Activated CD4-positive, alpha-beta T cell treated with anti-CD3 and anti-CD28 coated beads for 36 hours (primary cell): ENCODE results near the gene ANP32B. TPM values are rescaled to one million over a fixed set of nuclear protein-coding genes. Genes with fewer than 3 reads are reported as not detected.
"Not testable (repeated sequence)": the region's sequence is repeated elsewhere in the genome, so short reads cannot be mapped to it uniquely, and the experiment has no call there.

Source experiments
- ATAC-seq: fragments of 200-7000 bp; cut with Tn5 transposase; one replicate; pipeline ENCODE4 v1.10.0; 2021; ENCODE audit warnings: mild to moderate bottlenecking, moderate library complexity
- CTCF ChIA-PET: fragments of 350-600 bp; sonication (Branson Sonifier 250); formaldehyde crosslinking; loops from one replicate; lab custom pipeline; 2021; ENCODE audit warnings: antibody characterized with exemption; lab: Charles Lee
- POLR2A ChIA-PET: fragments of 350-600 bp; sonication (Branson Sonifier 250); formaldehyde crosslinking; loops from one replicate; lab custom pipeline; 2021; ENCODE audit warnings: antibody characterized with exemption, inconsistent platforms; lab: Charles Lee
- DNase-seq: peaks from one replicate; pipeline ENCODE4 v3.0.0-alpha.2; 2020
- H3K27ac Mint-ChIP-seq: one replicate; pipeline ENCODE4 v1.8.0; 2021; ENCODE audit warnings: mixed read lengths
- H3K27me3 Mint-ChIP-seq: one replicate; pipeline ENCODE4 v1.8.0; 2021; ENCODE audit warnings: mixed read lengths
- H3K36me3 Mint-ChIP-seq: one replicate; pipeline ENCODE4 v1.8.0; 2021; ENCODE audit warnings: low read depth, mixed read lengths
- H3K4me1 Mint-ChIP-seq: one replicate; pipeline ENCODE4 v1.8.0; 2021; ENCODE audit warnings: mixed read lengths
- H3K4me3 Mint-ChIP-seq: one replicate; pipeline ENCODE4 v1.8.0; 2021; ENCODE audit warnings: mild to moderate bottlenecking, moderate library complexity, mixed read lengths
- H3K9me3 Mint-ChIP-seq: one replicate; pipeline ENCODE4 v1.8.0; 2021; ENCODE audit warnings: low read depth, mixed read lengths
- intact Hi-C, 2 experiments: fragments of 100-400 bp; cut with DNase I in 1 of 2; cut with micrococcal nuclease in 1 of 2; formaldehyde crosslinking; loops; one replicate each; pipeline versions ENCODE4 v1.14.2 to v1.15.1; 2022 to 2024; cut with DNase I, micrococcal nuclease
- total RNA-seq, 2 experiments: library from RNA; stranded (reverse); gene quantifications; one replicate each; pipeline ENCODE4 v1.2.3, GENCODE V29; 2021

ANP32B gene
- total RNA-seq, 2 experiments from 2014 or later: 367 to 440 TPM

DNA sequence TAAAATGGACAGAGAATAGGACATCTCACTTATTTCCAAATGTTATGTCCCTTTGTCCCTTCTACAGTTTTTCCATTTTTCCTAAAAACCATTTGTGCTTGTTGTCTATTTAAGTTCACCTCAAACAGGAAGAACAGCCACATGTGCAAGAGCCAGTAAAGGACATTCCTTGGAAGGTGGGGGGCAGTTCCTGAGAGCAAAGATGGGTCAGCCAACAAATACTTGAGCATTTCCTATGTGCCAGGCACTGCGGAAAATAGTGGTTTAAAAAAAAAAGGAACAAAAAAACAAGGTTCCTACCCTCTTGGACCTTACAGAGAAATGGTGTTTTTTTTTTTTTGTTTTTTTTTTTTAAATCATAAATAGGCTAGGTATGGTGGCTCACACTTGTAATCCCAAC, 26.8 kb downstream of the ANP32B start:
- DNase-seq: no peak
- H3K4me3 Mint-ChIP-seq: no peak overlapping the region
- H3K4me1 Mint-ChIP-seq: peaks cover 35% of the 10 kb centered on the region
- peaks cover 76% of the 10 kb centered on the region for H3K36me3 Mint-ChIP-seq
- peak overlapping the region; percentile 45 for H3K27ac Mint-ChIP-seq
- intact Hi-C loops: no loop called here
- H3K27me3 Mint-ChIP-seq: no peaks in the 10 kb centered on the region
- ATAC-seq: no peak
- no peaks in the 10 kb centered on the region for H3K9me3 Mint-ChIP-seq
- CTCF ChIA-PET: interaction anchor here (1.1 kb wide), 1 partner anchor 24 kb away, joined by 4 read pairs; no protein-coding TSS in a partner anchor
- POLR2A ChIA-PET: interaction anchor here (0.6 to 0.7 kb wide), 2 partner anchors 88 to 100 kb away, joined by 4 read pairs; partner anchors contain the start of gene TRMO

DNA sequence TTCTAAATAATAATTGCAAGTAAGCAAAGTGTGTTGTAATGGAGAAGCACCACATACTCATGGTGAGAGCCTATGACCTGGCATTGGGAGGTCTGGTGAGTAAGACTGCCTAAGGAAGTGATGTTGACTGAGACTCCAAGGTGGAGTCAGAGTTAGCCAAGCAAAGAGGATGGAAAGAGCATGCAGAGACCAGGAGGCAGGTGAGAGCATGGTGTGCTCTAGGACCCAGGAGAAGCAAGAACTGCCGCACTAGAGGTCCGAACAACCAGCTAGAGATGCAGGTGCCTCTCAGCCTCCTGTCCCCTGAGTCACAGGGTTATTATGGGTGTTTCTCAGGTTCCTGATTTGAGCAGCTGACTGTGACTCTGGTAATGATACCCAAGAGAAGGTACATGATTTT, 27.3 kb downstream of the ANP32B start:
- intact Hi-C loops: no loop called here
- DNase-seq (peak; percentile 47), ATAC-seq (peak; percentile 76)
- Mint-ChIP-seq H3K9me3 (no peaks in the 10 kb centered on the region), H3K36me3 (peaks cover 77% of the 10 kb centered on the region), H3K27me3 (no peaks in the 10 kb centered on the region), H3K4me1 (peaks cover 34% of the 10 kb centered on the region), H3K27ac (peak overlapping the region; percentile 40), H3K4me3 (no peak overlapping the region)
- POLR2A ChIA-PET: interaction anchor here (0.5 to 0.7 kb wide), 4 partner anchors 11 to 101 kb away, joined by 3 to 4 read pairs (median 4); partner anchors contain the start of gene TRMO
- CTCF ChIA-PET: interaction anchor here (0.9 to 1.1 kb wide), 4 partner anchors 9 to 120 kb away, joined by 3 to 4 read pairs (median 4); no protein-coding TSS in a partner anchor

DNA sequence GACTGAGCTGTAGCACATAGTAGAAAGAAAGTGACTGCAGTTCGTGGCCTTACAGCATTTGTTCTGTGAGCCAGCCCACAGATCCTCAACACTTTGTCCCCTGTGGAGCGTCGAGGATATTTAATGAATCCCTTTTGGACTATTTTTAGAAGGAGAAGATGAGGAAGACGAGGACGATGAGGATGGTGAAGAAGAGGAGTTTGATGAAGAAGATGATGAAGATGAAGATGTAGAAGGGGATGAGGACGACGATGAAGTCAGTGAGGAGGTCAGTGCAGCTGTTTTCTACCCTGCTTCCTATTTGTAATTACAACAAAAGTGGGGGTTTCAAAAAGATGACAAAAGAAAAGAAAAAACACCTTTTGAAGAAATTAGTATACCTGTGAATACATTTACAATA, 28.0 kb downstream of the ANP32B start:
- intact Hi-C loops: no loop called here
- CTCF ChIA-PET: interaction anchor here (0.9 to 1.1 kb wide), 4 partner anchors 8 to 121 kb away, joined by 3 to 4 read pairs (median 4); no protein-coding TSS in a partner anchor
- Mint-ChIP-seq H3K4me3 (no peak overlapping the region), H3K27me3 (no peaks in the 10 kb centered on the region), H3K27ac (peak overlapping the region; percentile 45), H3K4me1 (peaks cover 28% of the 10 kb centered on the region), H3K9me3 (no peaks in the 10 kb centered on the region), H3K36me3 (peaks cover 75% of the 10 kb centered on the region)
- ATAC-seq (no peak), DNase-seq (no peak)
- POLR2A ChIA-PET: interaction anchor here (0.5 to 0.7 kb wide), 2 partner anchors 10 to 48 kb away, joined by 3 to 4 read pairs; no protein-coding TSS in a partner anchor

DNA sequence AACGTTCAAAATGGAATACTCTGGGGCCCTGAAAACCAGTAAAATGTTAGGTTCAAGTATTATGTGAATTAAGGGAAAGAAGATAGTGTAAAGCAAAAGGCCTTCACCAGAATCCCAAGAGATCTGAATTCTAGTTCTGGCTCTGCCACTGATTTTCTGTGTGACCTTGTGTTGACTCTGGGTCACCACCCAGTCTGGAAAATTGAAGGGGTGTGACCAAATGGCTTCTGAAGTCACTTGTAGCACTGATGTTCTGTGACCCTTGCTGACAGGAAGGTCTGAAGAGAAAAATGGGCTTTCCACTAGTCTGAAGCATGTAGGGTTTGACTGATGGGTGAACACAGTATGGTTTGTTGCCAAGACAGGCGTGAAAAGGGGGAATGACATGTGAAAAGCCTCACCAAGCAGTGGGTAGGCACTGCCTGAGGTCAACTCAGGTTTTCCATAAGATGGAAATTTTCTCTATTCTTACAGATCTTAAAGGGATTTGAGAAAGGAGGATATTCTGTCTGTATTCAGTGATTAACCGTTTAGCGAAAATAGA, 33.1 kb downstream of the ANP32B start:
- CTCF ChIA-PET: interaction anchor here (0.7 to 1.5 kb wide), 5 partner anchors 9 to 93 kb away, joined by 3 to 4 read pairs (median 3); no protein-coding TSS in a partner anchor
- Mint-ChIP-seq H3K27ac (peak overlapping the region; percentile 48), H3K4me1 (no peaks in the 10 kb centered on the region), H3K9me3 (no peaks in the 10 kb centered on the region), H3K27me3 (no peaks in the 10 kb centered on the region), H3K36me3 (peaks cover 56% of the 10 kb centered on the region), H3K4me3 (no peak overlapping the region)
- intact Hi-C loops: no loop called here
- ATAC-seq (no peak), DNase-seq (no peak)
- POLR2A ChIA-PET: no interaction called here

DNA sequence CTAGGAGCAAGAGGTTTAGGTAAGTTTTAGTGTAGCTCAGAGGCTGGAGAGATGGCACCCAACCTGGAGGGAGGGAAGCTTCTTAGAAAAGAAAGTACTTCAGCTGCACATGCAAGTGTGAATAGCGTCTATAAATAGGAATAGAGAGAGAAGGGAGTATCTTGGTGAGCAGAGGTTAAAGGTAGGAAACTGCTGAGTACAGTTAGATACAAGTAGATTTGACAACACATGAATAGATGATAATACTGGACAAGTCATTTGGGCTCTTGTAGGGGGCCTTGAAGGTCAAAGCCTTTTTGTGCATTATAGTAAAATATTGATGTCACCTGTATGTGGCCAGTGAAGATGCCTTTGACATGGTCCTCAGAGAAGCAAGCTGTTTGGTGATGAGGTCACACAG, 34.2 kb downstream of the ANP32B start:
- intact Hi-C loops: no loop called here
- ATAC-seq (no peak), DNase-seq (no peak)
- H3K4me1 Mint-ChIP-seq: no peaks in the 10 kb centered on the region
- ChIA-PET CTCF (interaction anchor here (0.7 to 1.4 kb wide), 7 partner anchors 10 to 126 kb away, joined by 3 to 5 read pairs (median 3); no protein-coding TSS in a partner anchor), POLR2A (interaction anchor here (0.9 kb wide), 1 partner anchor 13 kb away, joined by 5 read pairs; no protein-coding TSS in a partner anchor)
- no peaks in the 10 kb centered on the region for H3K27me3 Mint-ChIP-seq
- peaks cover 53% of the 10 kb centered on the region for H3K36me3 Mint-ChIP-seq
- H3K4me3 Mint-ChIP-seq: no peak overlapping the region
- H3K9me3 Mint-ChIP-seq: no peaks in the 10 kb centered on the region
- H3K27ac Mint-ChIP-seq: no peak overlapping the region

DNA sequence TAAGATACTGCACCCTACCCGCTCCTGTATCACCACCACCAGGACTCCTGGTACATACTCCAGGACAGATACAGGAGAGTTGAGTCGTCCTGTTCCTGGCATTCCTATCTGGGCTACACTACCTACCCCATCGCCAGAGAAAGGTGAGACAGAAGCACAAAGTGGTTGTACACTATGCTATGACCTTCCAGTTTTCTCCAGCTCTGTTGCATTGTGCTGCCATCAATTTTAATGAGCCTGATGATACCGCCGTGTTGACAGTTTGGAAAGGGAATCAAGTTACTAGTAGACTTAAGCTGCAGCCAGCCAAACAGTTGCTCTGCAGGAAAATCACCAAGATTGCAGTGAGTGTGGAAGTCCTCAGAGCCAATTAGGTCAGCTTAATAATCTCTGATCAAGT, 35.2 kb downstream of the ANP32B start:
- DNase-seq: no peak
- H3K36me3 Mint-ChIP-seq: peaks cover 45% of the 10 kb centered on the region
- no peaks in the 10 kb centered on the region for H3K4me1 Mint-ChIP-seq
- intact Hi-C loops: no loop called here
- ATAC-seq: no peak
- CTCF ChIA-PET: interaction anchor here (1.1 to 1.4 kb wide), 2 partner anchors 16 to 19 kb away, joined by 3 to 5 read pairs; no protein-coding TSS in a partner anchor
- H3K27me3 Mint-ChIP-seq: no peaks in the 10 kb centered on the region
- H3K9me3 Mint-ChIP-seq: no peaks in the 10 kb centered on the region
- POLR2A ChIA-PET: no interaction called here
- peak overlapping the region; percentile 34 for H3K27ac Mint-ChIP-seq
- H3K4me3 Mint-ChIP-seq: no peak overlapping the region

DNA sequence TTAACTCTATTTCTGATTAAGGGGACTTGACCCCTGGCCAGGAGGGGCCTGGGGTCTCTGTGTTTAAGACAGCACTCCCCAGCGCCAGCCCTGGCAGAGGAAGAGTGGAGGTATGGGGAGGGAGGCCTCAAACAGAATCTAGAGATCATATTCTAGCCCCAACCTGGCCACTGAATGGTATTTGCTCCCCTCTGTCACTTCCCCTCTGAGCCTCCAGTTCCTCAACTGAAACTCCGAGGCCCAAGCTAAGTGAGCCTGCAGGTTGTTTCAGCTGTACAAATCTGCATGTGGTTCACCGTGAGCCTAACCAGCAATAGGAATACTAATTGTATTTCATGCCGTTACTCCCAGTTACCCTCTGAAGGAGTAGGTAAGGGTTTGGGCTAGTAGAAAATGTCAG, 36.0 kb downstream of the ANP32B start:
- ATAC-seq (no peak), DNase-seq (no peak)
- Mint-ChIP-seq H3K27me3 (no peaks in the 10 kb centered on the region), H3K36me3 (peaks cover 42% of the 10 kb centered on the region), H3K9me3 (no peaks in the 10 kb centered on the region), H3K4me1 (no peaks in the 10 kb centered on the region), H3K27ac (no peak overlapping the region), H3K4me3 (no peak overlapping the region)
- ChIA-PET POLR2A (no interaction called here), CTCF (interaction anchor here (0.6 to 1.8 kb wide), 4 partner anchors 8 to 102 kb away, joined by 3 to 6 read pairs (median 4); no protein-coding TSS in a partner anchor)
- intact Hi-C loops: no loop called here

DNA sequence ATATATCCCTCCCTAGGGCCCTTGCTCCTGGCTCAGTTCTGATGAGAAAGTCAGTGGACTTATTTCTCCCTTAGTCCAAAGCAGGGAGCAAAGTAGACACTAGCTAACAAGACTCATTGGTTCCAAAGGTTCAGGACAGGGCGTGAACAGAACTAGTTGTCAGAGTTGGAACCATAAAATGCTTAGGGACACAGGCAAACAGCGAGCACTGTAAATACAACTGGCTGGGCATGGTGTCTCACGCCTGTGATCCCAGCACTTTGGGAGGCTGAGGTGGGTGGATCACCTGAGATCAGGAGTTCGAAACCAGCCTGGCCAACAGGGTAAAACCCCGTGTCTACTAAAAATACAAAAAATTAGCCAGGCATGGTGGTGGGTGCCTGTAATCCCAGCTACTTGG, 36.7 kb downstream of the ANP32B start:
- POLR2A ChIA-PET, H3K4me3 Mint-ChIP-seq, ATAC-seq, DNase-seq, intact Hi-C loops, H3K9me3 Mint-ChIP-seq, H3K27me3 Mint-ChIP-seq, H3K4me1 Mint-ChIP-seq, H3K27ac Mint-ChIP-seq: not testable (repeated sequence)
- CTCF ChIA-PET: interaction anchor here (0.6 to 1.8 kb wide), 5 partner anchors 9 to 139 kb away, joined by 3 to 6 read pairs (median 4); no protein-coding TSS in a partner anchor
- H3K36me3 Mint-ChIP-seq: peaks cover 37% of the 10 kb centered on the region

DNA sequence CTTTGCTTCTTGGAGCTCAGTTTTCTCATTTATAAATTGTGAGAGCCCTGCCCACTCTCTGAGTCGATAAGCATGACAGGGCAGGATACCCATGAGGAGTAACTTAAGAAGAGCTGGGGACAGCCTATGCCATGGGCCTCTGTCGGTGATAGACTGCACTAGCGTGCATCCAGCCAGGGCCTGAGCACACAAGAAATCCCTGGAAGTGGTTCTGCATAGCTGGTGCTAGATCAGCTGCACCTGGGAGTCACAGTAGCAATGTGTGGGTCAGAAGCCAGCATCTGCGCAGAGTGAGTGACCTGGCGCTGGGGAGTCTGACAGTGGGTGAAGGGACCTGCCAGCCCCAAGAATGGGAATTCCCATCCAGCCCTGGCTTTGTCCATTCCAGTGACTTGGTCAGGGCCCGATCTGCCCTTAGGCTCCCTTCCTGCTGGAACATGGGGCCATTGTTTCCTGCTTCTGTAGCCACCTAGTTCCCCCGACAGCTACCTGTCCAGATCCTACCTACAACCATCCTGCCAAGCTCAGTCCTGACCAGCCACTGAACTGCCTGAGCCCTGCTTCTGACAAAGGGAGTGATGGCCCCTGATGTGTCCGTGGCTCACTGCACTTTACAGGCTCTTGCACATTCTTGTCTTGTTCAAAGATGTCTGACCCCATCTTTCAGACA, 37.5 kb downstream of the ANP32B start:
- no peaks in the 10 kb centered on the region for H3K9me3 Mint-ChIP-seq
- POLR2A ChIA-PET: interaction anchor here (0.6 kb wide), 1 partner anchor 10 kb away, joined by 4 read pairs; no protein-coding TSS in a partner anchor
- H3K4me3 Mint-ChIP-seq: no peak overlapping the region
- intact Hi-C loops: no loop called here
- no peak for DNase-seq
- CTCF ChIA-PET: interaction anchor here (0.6 to 3.8 kb wide), 4 partner anchors 9 to 138 kb away, joined by 3 to 17 read pairs (median 4); no protein-coding TSS in a partner anchor
- peaks cover 35% of the 10 kb centered on the region for H3K36me3 Mint-ChIP-seq
- no peak for ATAC-seq
- H3K4me1 Mint-ChIP-seq: no peaks in the 10 kb centered on the region
- H3K27me3 Mint-ChIP-seq: no peaks in the 10 kb centered on the region
- H3K27ac Mint-ChIP-seq: no peak overlapping the region

DNA sequence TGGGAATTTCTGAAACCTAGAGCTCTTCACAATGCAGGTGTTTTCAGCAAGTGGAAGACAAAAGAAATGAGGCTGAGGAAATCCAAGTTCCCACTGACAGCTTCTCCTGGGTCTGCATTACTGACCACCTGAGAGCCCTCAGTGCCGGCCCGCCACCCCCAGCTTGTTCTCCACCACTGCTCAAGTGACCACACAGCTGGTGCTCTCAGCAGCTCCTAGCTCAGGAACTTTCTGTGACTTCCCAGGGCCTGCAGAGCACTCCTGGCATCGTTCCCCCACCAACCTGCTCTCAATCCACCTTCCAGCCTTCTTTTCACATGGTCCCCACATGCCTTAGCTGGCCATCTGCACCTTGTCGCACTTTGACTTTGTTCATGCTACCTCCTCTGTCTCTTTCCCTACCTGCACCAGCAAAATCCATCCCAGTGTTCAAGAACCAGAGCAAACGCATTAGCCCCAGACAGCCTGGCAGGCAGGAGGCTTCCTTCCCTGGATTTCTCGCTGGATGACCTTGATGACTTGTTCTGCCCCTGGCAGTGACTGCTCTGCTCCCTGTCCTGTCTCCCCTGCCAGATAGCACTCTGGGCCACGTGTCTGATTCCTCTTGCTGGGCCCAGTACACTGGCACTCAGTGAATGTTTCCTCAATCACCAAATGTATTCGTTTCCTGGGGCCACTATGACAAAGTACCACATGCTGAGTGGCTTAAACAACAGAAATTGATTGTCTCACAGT, 38.3 kb downstream of the ANP32B start:
- POLR2A ChIA-PET: interaction anchor here (0.6 kb wide), 1 partner anchor 11 kb away, joined by 4 read pairs; no protein-coding TSS in a partner anchor
- H3K27me3 Mint-ChIP-seq: no peaks in the 10 kb centered on the region
- intact Hi-C loops: no loop called here
- H3K4me1 Mint-ChIP-seq: no peaks in the 10 kb centered on the region
- DNase-seq (no peak), ATAC-seq (no peak)
- peaks cover 33% of the 10 kb centered on the region for H3K36me3 Mint-ChIP-seq
- no peak overlapping the region for H3K27ac Mint-ChIP-seq
- no peak overlapping the region for H3K4me3 Mint-ChIP-seq
- CTCF ChIA-PET: interaction anchor here (1.1 to 3.8 kb wide), 2 partner anchors 9 to 13 kb away, joined by 3 to 17 read pairs; no protein-coding TSS in a partner anchor
- no peaks in the 10 kb centered on the region for H3K9me3 Mint-ChIP-seq

DNA sequence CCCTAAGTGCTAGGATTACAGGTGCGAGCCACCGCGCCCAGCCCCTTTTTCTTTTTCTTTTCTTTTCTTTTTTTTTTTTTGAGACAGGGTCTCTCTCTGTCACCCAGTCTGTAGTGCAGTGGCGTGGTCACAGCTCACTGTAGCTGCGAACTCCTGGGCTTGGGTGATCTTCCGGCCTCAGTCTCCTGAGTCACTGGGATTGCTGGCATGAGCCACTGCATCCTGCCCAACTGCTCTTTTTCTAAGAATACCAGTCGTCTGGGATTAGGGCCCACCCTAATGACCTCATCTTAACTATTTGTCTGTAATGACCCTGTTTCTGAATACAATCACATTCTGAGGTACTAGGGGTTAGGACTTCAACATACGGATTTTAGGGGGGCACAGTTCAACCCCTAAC, 39.3 kb downstream of the ANP32B start:
- CTCF ChIA-PET: interaction anchor here (0.7 to 3.8 kb wide), 2 partner anchors 12 to 60 kb away, joined by 3 to 17 read pairs; no protein-coding TSS in a partner anchor
- Mint-ChIP-seq H3K4me1 (no peaks in the 10 kb centered on the region), H3K9me3 (no peaks in the 10 kb centered on the region), H3K4me3 (no peak overlapping the region), H3K27ac (no peak overlapping the region), H3K36me3 (peaks cover 29% of the 10 kb centered on the region), H3K27me3 (no peaks in the 10 kb centered on the region)
- intact Hi-C loops: no loop called here
- DNase-seq (no peak), ATAC-seq (no peak)
- POLR2A ChIA-PET: no interaction called here
